Neuron (in vitro differentiated cells): ENCODE data around the gene TEX2.
"Not testable (repeated sequence)": the region's sequence is repeated elsewhere in the genome, so short reads cannot be mapped to it uniquely, and the experiment has no call there.

Experiments used
- H2AFZ ChIP-seq: one replicate; pipeline ENCODE4 v1.6.1; 2013; ENCODE audit warnings: low read depth, mild to moderate bottlenecking, inconsistent platforms, low read length, moderate library complexity
- H3K27me3 ChIP-seq: one replicate; pipeline ENCODE4 v1.6.1; 2013; ENCODE audit warnings: low read length; ENCODE audit not compliant: insufficient read depth
- H3K36me3 ChIP-seq: one replicate; pipeline ENCODE4 v1.6.1; 2013; ENCODE audit warnings: low read length; ENCODE audit not compliant: insufficient read depth
- H3K4me1 ChIP-seq: one replicate; pipeline ENCODE4 v1.6.1; 2013; ENCODE audit warnings: low read length; ENCODE audit not compliant: insufficient read depth
- H3K4me3 ChIP-seq: 2 replicates; pipeline ENCODE4 v1.5.1; 2013; ENCODE audit warnings: mild to moderate bottlenecking, low read length, moderate library complexity
- H3K9me3 ChIP-seq: one replicate; pipeline ENCODE4 v1.6.1; 2013; ENCODE audit warnings: low read length

The TEX2 gene

DNA sequence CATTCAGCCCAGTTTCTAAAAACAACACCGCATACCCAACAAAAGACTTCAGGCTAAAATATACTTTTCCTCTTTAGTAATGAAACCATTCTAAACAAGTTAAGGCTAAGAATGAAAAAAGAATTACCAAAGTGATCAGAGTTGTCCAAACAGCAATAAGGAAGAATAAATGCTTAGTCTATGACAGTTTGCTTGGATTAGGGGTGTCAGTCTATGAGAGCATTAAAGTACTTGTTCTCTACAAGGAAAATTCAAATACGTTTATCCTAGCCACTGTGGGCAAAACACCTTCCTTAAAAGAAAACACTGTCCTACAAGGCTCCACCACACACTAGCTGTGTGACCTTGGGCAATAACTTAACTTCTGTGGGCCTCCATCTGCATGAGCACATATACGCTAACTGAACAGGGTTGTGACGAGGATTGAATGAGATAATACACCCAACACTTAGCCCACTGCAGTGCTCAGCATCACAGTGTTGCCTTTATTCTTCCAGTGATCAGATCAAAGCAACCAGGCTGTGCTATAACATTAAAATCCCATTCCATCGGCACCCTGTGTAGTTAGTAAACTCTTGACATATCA, 53.6 kb downstream of the TEX2 start:
- H3K4me1 ChIP-seq: no peaks in the 10 kb centered on the region
- H3K4me3 ChIP-seq: no peak overlapping the region
- H3K9me3 ChIP-seq: no peaks in the 10 kb centered on the region
- no peaks in the 10 kb centered on the region for H3K27me3 ChIP-seq
- H3K36me3 ChIP-seq: peaks cover 9% of the 10 kb centered on the region
- H2AFZ ChIP-seq: no peak overlapping the region

DNA sequence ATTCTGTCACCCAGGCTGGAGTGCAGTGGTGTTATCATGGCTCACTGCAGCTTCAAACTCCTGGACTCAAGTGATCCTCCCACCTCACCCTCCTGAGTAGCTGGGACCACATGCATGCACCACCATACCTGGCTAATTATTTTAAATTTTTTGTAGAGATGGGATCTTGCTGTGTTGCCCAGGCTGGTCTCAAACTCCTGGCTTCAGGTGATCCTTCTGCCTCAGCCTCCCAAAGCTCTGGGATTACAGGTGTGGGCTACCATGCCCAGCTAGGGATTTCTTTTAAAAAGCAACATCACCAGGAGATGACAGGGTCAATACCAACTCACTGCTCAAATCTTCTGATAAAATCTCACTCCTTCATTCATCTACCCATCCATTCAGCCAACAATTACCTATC, 54.4 kb downstream of the TEX2 start:
- not testable (repeated sequence) for H3K4me1 ChIP-seq, H3K36me3 ChIP-seq, H3K4me3 ChIP-seq, H3K27me3 ChIP-seq, H3K9me3 ChIP-seq, H2AFZ ChIP-seq

DNA sequence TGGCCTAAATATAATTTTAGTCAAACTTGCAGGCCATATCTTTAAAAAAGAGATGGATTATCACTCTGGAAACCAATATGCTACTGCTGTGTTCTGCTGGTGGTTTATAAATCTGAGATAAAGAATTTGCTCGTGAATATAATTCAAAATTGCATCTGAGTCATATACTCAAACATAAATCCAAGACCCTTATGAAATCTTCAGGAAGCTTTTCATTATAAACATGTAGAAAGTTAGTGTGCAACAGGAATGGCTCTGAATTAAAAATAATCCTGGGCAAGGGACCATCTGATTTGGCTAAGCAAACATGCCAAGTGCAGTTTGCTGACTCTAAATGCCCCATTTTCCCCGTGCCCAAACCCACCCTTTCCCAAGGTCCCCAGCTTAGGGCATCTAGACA, 57.3 kb downstream of the TEX2 start:
- no peak overlapping the region for H3K4me3 ChIP-seq
- no peak overlapping the region for H2AFZ ChIP-seq
- H3K27me3 ChIP-seq: no peaks in the 10 kb centered on the region
- peaks cover 17% of the 10 kb centered on the region for H3K4me1 ChIP-seq
- no peaks in the 10 kb centered on the region for H3K9me3 ChIP-seq
- H3K36me3 ChIP-seq: no peaks in the 10 kb centered on the region

DNA sequence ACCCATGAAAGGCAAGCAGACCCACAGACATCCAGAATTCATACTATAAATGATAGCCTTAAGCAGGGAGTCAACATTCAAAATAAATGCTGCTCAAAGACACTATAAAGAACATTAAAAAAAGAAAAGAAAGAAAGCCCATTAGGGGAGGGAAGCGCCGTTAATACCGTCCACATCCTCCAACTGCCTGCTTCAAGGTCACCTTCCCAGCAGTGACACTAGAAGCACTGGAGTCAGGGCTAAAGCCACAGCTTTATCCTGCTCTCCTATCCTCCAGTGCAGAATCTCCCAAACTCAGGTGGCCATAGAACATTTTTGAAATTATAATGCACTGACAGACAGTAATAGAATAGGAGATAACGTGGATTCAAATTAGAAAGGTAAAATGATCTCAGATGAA, 59.4 kb downstream of the TEX2 start:
- H3K36me3 ChIP-seq: no peaks in the 10 kb centered on the region
- no peak overlapping the region for H3K4me3 ChIP-seq

DNA sequence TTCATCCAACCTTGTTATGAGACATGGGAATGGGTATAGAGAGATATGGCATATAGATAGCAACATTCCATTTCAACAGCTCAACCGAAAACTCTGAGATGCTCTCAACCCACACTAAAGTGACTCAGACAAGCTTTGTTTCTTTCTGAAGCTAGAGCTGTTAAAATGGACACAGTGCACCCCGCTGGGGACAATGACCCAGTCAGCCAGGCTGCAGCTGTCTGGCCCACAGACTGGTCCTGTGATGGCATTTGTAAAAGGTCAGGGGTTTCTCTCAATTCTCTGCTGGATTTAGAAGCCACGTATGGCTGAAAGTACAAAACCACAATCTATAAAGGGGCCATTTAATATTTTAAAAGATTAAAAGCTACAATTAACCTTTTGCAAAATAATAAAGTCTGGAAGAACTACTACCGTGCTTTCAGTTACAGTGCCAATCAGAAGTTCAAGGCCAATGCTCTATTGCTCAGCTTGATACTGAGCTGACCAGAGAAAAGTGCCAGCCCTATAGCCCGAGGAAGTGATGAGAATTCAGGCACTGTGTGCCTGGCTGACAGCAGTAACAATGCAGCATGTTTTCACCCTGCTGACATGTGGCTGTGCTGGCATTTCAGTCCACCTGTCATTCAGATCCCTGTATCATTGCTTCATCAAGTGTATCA, 60.2 kb downstream of the TEX2 start:
- H2AFZ ChIP-seq: no peak overlapping the region
- H3K9me3 ChIP-seq: no peaks in the 10 kb centered on the region
- peaks cover 17% of the 10 kb centered on the region for H3K4me1 ChIP-seq
- no peaks in the 10 kb centered on the region for H3K27me3 ChIP-seq
- no peak overlapping the region for H3K4me3 ChIP-seq
- no peaks in the 10 kb centered on the region for H3K36me3 ChIP-seq

More for the DNA sequence above, 59.4 kb downstream of the TEX2 start:
- Histone ChIP-seq H3K27me3 (no peaks in the 10 kb centered on the region), H2AFZ (no peak overlapping the region), H3K9me3 (no peaks in the 10 kb centered on the region), H3K4me1 (peaks cover 17% of the 10 kb centered on the region)

DNA sequence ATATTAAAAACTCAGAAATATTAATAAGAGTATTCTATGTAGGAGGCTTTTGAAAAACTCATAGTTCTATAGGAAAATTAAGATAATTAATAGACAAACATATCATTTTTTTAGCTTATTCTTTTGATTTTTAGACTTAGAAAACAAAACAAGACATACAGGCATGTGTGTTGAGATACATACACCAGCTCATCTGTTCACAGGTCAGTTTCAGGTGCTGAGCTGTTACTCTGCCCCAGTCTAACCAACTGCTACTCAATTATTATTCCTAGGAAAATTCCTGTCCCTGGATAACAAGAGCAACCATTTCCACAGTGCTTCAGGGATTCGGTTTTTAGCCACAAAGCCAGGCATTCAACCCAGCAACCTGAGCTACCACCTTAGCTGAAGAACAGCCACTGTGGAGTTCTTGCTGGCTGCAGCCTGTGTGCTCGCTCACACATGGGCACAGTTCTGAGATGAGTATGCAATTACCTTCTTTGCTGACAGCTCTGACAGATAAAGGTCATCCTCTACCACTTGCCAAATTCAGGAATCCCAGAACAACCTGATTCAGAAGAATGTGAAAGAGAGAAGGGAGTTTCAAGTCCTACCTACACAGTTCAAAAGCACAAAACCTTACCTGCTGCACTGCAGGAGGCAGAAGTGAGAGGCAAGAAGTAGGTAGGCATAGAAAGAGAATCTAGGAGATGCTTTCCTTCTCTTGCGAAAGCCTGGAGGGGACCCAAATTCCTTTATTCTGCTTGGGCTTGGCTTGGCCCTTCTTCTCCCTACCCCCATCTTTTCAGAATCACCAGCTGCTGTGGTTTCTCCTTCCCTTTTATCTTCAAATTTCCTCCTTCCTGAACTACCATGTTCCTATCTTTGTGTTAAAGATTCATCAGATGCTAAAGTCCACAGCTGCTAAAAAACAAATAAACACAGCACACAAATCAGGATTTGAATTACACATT, 62.7 kb downstream of the TEX2 start:
- H3K36me3 ChIP-seq: no peaks in the 10 kb centered on the region
- no peaks in the 10 kb centered on the region for H3K27me3 ChIP-seq
- H2AFZ ChIP-seq: no peak overlapping the region
- H3K4me3 ChIP-seq: no peak overlapping the region
- peaks cover 17% of the 10 kb centered on the region for H3K4me1 ChIP-seq
- H3K9me3 ChIP-seq: no peaks in the 10 kb centered on the region

DNA sequence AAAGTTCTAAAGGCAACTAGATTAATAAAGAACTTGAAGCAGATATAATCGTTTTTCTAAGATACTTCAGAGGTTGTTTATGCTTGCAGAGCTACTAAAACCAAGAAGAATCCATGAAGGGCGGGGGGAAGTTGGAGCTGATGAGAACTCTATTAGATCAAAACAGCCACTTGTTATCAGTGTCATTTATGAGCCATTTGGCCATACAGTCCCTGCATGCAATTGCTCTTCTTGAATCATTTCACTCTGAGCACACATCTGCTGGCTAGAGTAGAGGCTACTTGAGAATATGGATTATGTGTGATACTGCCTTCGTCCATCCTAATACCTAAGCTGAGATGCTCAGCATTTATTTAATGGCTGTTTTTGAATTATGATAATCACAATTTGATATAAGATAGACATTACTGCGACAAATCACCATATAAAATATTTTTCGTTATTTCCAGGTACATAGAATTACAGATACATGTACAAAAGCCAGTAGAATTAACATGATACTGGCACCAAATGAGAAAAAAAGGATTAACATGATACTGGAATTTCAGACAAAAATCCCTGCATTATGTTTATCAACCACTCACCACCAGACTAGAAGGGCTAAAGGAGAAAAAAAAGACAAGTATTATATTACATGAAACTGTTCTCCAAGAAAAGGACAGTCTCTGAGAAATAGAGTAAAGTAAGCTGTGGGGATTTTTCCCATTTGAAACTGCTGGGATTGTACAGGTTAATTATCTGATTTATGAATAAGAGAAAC, 64.5 kb downstream of the TEX2 start:
- no peaks in the 10 kb centered on the region for H3K27me3 ChIP-seq
- H2AFZ ChIP-seq: no peak overlapping the region
- peaks cover under 1% of the 10 kb centered on the region for H3K36me3 ChIP-seq
- H3K4me1 ChIP-seq: peaks cover 15% of the 10 kb centered on the region
- no peaks in the 10 kb centered on the region for H3K9me3 ChIP-seq
- no peak overlapping the region for H3K4me3 ChIP-seq

DNA sequence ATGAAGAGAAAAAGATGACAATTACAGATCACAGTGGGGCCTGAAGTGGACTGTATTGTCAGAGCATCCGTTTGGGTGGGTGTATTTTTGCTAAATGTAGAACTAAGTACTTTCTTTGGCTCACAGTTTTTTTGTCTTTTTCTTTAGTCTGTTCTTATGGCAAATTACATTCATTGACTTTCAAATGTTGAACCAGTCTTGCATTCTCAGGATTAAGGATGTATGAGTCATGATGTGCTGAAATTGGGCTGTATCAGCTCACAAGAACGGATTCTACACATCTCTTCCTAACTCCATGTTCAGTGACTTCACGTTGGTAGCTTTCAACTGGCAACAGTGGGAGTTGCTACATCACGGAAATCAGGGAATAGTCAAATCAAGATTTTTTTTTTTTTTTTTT, 66.5 kb downstream of the TEX2 start:
- no peak overlapping the region for H3K4me3 ChIP-seq
- no peak overlapping the region for H2AFZ ChIP-seq

DNA sequence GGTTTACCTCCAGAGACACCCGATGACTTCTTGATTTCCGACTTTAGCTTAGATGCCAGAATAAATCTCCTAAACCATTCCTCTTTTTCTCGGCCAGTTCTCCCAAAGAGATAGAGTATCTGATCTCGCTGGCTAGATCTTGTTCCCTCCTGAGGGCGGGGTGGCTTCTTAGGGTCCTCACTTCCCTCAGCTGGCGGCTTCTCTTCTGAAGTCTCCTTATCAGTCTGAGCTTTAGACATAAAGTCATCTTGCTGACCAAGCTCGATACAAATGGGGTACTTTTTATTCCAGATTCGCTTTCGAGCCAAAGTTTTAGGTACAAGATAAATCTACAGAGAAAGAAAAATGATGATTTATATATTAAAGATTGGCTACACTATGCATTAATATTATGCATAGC, 69.5 kb downstream of the TEX2 start:
- Histone ChIP-seq H3K9me3 (peaks cover 4% of the 10 kb centered on the region), H3K27me3 (no peaks in the 10 kb centered on the region), H2AFZ (no peak overlapping the region), H3K36me3 (peaks cover 8% of the 10 kb centered on the region), H3K4me1 (no peaks in the 10 kb centered on the region), H3K4me3 (no peak overlapping the region)

More for the DNA sequence above, 66.5 kb downstream of the TEX2 start:
- Histone ChIP-seq H3K4me1 (no peaks in the 10 kb centered on the region), H3K27me3 (no peaks in the 10 kb centered on the region), H3K36me3 (peaks cover 8% of the 10 kb centered on the region), H3K9me3 (peaks cover 4% of the 10 kb centered on the region)

DNA sequence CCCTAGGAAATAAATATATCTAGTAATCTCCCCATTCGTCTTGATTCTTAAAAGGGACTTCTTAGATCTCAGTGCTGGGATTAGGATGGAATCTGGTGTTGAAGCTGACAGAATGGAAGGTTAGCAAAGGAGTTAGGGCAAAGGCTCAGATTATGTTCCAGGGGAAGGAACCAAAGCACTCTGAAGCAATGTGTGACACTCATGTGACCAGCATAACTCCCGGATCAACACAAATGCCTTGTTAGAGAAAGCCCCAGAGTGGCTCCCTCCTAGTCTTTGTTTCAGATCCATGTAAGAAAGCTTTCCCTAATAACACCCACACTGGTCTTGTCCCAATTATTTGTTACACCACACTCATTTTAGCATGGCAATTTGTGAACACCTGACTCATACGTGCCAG, 70.5 kb downstream of the TEX2 start:
- Histone ChIP-seq H3K27me3 (no peaks in the 10 kb centered on the region), H2AFZ (no peak overlapping the region), H3K4me1 (no peaks in the 10 kb centered on the region), H3K4me3 (no peak overlapping the region), H3K9me3 (peaks cover 4% of the 10 kb centered on the region), H3K36me3 (peaks cover 8% of the 10 kb centered on the region)

DNA sequence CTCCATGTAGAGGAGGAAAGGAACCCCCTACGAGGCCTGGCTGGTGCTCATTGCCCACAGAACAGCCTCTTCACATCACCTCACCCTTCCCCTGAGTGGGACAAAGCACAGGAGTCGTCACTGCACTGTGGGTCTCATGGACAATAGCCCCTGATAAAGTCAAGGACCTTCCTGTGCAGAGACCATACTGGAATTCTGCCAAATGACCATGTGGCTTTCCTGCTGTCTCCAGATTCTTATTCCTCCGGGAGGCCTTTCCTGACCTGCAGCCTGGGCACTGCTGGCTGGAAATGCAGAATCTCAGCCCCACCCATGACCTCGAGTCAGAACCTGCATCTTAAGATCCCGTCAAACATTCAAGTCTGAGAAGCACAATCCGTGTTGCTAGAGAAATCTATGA, 72.6 kb downstream of the TEX2 start:
- Histone ChIP-seq H3K4me3 (no peak overlapping the region), H3K36me3 (peaks cover 8% of the 10 kb centered on the region), H3K9me3 (peaks cover 4% of the 10 kb centered on the region), H3K27me3 (no peaks in the 10 kb centered on the region), H2AFZ (no peak overlapping the region), H3K4me1 (no peaks in the 10 kb centered on the region)

DNA sequence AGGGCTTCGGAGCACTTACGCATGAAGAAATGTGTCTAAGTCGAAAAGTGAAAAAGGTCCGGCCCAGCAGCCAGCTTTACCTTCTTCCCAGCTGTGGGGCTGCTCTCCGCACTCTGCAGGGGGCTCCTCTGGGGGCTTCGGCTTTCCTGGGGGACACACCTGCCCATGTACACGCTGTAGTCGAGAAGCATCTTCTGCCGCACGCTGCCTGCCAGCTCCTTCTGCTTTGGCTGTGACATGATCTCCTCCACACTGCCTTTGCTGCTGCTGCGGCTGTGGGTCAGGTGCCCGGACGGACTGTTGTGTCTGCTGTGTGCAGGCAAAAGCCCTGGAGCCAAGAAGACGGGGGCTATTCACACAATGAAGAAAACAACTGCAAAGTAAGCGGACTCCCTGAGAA, 75.0 kb downstream of the TEX2 start:
- Histone ChIP-seq H3K27me3 (no peaks in the 10 kb centered on the region), H3K36me3 (peaks cover 3% of the 10 kb centered on the region), H3K9me3 (peaks cover 4% of the 10 kb centered on the region), H3K4me3 (no peak overlapping the region), H2AFZ (no peak overlapping the region), H3K4me1 (no peaks in the 10 kb centered on the region)
